Neuronal stem cell (in vitro differentiated cells): ENCODE data around the gene GPR160.

Source experiments
- DNase-seq: peaks from one replicate; pipeline ENCODE4 v3.0.0-alpha.2; 2013; ENCODE audit warnings: low spot score
- H2AFZ ChIP-seq: one replicate; pipeline ENCODE4 v1.6.1; 2013; ENCODE audit warnings: mild to moderate bottlenecking, low read length, inconsistent platforms
- H2AK5ac ChIP-seq: 2 replicates; pipeline ENCODE4 v1.6.1; 2013; ENCODE audit warnings: low read depth, mild to moderate bottlenecking, inconsistent platforms, low read length, moderate library complexity, mixed read lengths
- H2BK120ac ChIP-seq: 2 replicates; pipeline ENCODE4 v1.6.1; 2013; ENCODE audit warnings: low read depth, mild to moderate bottlenecking, inconsistent platforms, low read length, moderate library complexity, mixed read lengths
- H2BK12ac ChIP-seq: one replicate; pipeline ENCODE4 v1.6.1; 2013; ENCODE audit warnings: low read length, inconsistent platforms
- H2BK15ac ChIP-seq: 2 replicates; pipeline ENCODE4 v1.6.1; 2013; ENCODE audit warnings: mild to moderate bottlenecking, low read length, inconsistent platforms, mixed read lengths
- H2BK5ac ChIP-seq: one replicate; pipeline ENCODE4 v1.6.1; 2013; ENCODE audit warnings: inconsistent platforms, mild to moderate bottlenecking, low read length, moderate library complexity
- H3K14ac ChIP-seq: one replicate; pipeline ENCODE4 v1.6.1; 2013; ENCODE audit warnings: low read length, inconsistent platforms
- H3K18ac ChIP-seq: 2 replicates; pipeline ENCODE4 v1.6.1; 2013; ENCODE audit warnings: low read length, inconsistent platforms
- H3K23ac ChIP-seq: 2 replicates; pipeline ENCODE4 v1.6.1; 2013; ENCODE audit warnings: low read depth, mild to moderate bottlenecking, mixed read lengths, low read length, inconsistent platforms; ENCODE audit not compliant: poor library complexity
- H3K27ac ChIP-seq: replicated peaks from 3 replicates; pipeline ENCODE4 v1.5.1; 2013; ENCODE audit warnings: low read length, inconsistent platforms
- H3K27me3 ChIP-seq, 3 experiments: 2 replicates each; pipeline ENCODE4 v1.6.1; 2013; ENCODE audit warnings: low read length in 3 of 3, mild to moderate bottlenecking in 2 of 3, inconsistent platforms in 1 of 3, low read depth in 1 of 3, mixed read lengths in 1 of 3, moderate library complexity in 1 of 3; ENCODE audit not compliant: control insufficient read depth in 3 of 3, insufficient read depth in 3 of 3
- H3K36me3 ChIP-seq, 2 donors: replicated peaks in 1 of 2; 2 replicates each; pipeline ENCODE4 v1.6.1; 2013; ENCODE audit warnings: low read length in 2 of 2; ENCODE audit not compliant: control insufficient read depth in 2 of 2, insufficient read depth in 2 of 2
- H3K4ac ChIP-seq: 2 replicates; pipeline ENCODE4 v1.6.1; 2013; ENCODE audit warnings: inconsistent platforms, mild to moderate bottlenecking, low read length, moderate library complexity
- H3K4me1 ChIP-seq, 2 donors: 1 replicate in 1 of 2; 2 replicates in 1 of 2; pipeline ENCODE4 v1.6.1; 2013; ENCODE audit warnings: low read length in 2 of 2, low read depth in 1 of 2; ENCODE audit not compliant: control insufficient read depth in 2 of 2, insufficient read depth in 1 of 2
- H3K4me2 ChIP-seq: one replicate; pipeline ENCODE4 v1.6.1; 2013; ENCODE audit warnings: mild to moderate bottlenecking, low read length, inconsistent platforms; ENCODE audit not compliant: insufficient read depth, poor library complexity, severe bottlenecking
- H3K4me3 ChIP-seq, 2 donors: 2 replicates each; pipeline ENCODE4 v1.5.1; 2013; ENCODE audit warnings: low read length in 2 of 2, mild to moderate bottlenecking in 2 of 2, inconsistent platforms in 1 of 2, moderate library complexity in 1 of 2
- H3K79me1 ChIP-seq: one replicate; pipeline ENCODE4 v1.6.1; 2013; ENCODE audit warnings: low read depth, mild to moderate bottlenecking, inconsistent platforms, low read length, moderate library complexity
- H3K9ac ChIP-seq: one replicate; pipeline ENCODE4 v1.6.1; 2013; ENCODE audit warnings: mild to moderate bottlenecking, low read depth, low read length, inconsistent platforms; ENCODE audit not compliant: poor library complexity
- H3K9me3 ChIP-seq, 2 donors: replicated peaks in 1 of 2; 2 replicates each; pipeline versions ENCODE3 to v1.6.1; 2013; ENCODE audit warnings: low read length in 2 of 2, mild to moderate bottlenecking in 2 of 2, inconsistent platforms in 1 of 2, low read depth in 1 of 2, mixed read lengths in 1 of 2, moderate library complexity in 1 of 2; ENCODE audit not compliant: control insufficient read depth in 2 of 2, insufficient read depth in 1 of 2
- H4K8ac ChIP-seq: one replicate; pipeline ENCODE4 v1.6.1; 2013; ENCODE audit warnings: low read depth, mild to moderate bottlenecking, inconsistent platforms, low read length, moderate library complexity
- H4K91ac ChIP-seq: one replicate; pipeline ENCODE4 v1.6.1; 2013; ENCODE audit warnings: low read length, low read depth, mild to moderate bottlenecking, inconsistent platforms; ENCODE audit not compliant: poor library complexity
- WGBS, 2 donors: extraction: QIAGEN DNeasy Blood & Tissue Kit; methylation state at CpG; one replicate each; pipeline ENCODE4 v1.1.7; 2013; ENCODE audit warnings: missing lambda C conversion rate in 2 of 2, mixed read lengths in 1 of 2; ENCODE audit not compliant: insufficient read length in 2 of 2, insufficient replicate concordance in 1 of 2; ENCODE audit errors: extremely low coverage in 2 of 2; 5-methylcytosine and 5-hydroxymethylcytosine counted together

The GPR160 gene

GRCh38 chr3:170000051-170000450 lies 37.7 kb upstream of the GPR160 start:
- Histone ChIP-seq H3K9me3 (no peaks in the 10 kb centered on the region), H3K36me3 (peaks cover 1 to 17% of the 10 kb centered on the region in 2 donors), H3K18ac (no peak overlapping the region), H3K4me3 (no peak overlapping the region), H2BK12ac (no peak overlapping the region), H3K27ac (no peak overlapping the region), H2AK5ac (no peak overlapping the region), H2BK15ac (no peak overlapping the region), H4K91ac (no peak overlapping the region), H3K4me2 (no peak overlapping the region), H3K23ac (no peak overlapping the region), H4K8ac (no peak overlapping the region), H3K27me3 (no peaks in the 10 kb centered on the region), H3K14ac (no peak overlapping the region), H3K9ac (no peak overlapping the region), H3K4ac (no peak overlapping the region), H2AFZ (no peak overlapping the region), H2BK120ac (no peak overlapping the region), H3K4me1 (no peaks in the 10 kb centered on the region), H2BK5ac (no peak overlapping the region), H3K79me1 (no peaks in the 10 kb centered on the region)
- WGBS, 2 donors, result no CpG with 5 or more reads among the region's 2 CpGs
- DNase-seq, result no peak

GRCh38 chr3:170002231-170002630 lies 35.6 kb upstream of the GPR160 start:
- Histone ChIP-seq H3K14ac (no peak overlapping the region), H4K8ac (no peak overlapping the region), H3K9ac (no peak overlapping the region), H3K27me3 (no peaks in the 10 kb centered on the region), H4K91ac (no peak overlapping the region), H2BK5ac (no peak overlapping the region), H3K79me1 (no peaks in the 10 kb centered on the region), H2BK120ac (no peak overlapping the region), H3K36me3 (no peaks in the 10 kb centered on the region), H3K4me3 (no peak overlapping the region), H2AK5ac (no peak overlapping the region), H3K27ac (no peak overlapping the region), H3K4me2 (no peak overlapping the region), H3K9me3 (no peaks in the 10 kb centered on the region), H2BK15ac (no peak overlapping the region), H3K4me1 (no peaks in the 10 kb centered on the region), H3K18ac (no peak overlapping the region), H2BK12ac (no peak overlapping the region), H3K23ac (no peak overlapping the region), H3K4ac (no peak overlapping the region), H2AFZ (no peak overlapping the region)
- no peak for DNase-seq
- no CpG with 5 or more reads among the region's 10 CpGs for whole genome bisulfite sequencing, 2 donors

GRCh38 chr3:170002879-170003278 lies 34.9 kb upstream of the GPR160 start:
- Histone ChIP-seq H2BK12ac (no peak overlapping the region), H3K79me1 (no peaks in the 10 kb centered on the region), H4K91ac (no peak overlapping the region), H2BK15ac (no peak overlapping the region), H3K27ac (no peak overlapping the region), H2BK120ac (no peak overlapping the region), H3K9me3 (no peaks in the 10 kb centered on the region), H3K4me3 (no peak overlapping the region), H3K9ac (no peak overlapping the region), H2BK5ac (no peak overlapping the region), H3K4ac (no peak overlapping the region), H3K4me2 (no peak overlapping the region), H3K23ac (no peak overlapping the region), H3K36me3 (no peaks in the 10 kb centered on the region), H3K27me3 (no peaks in the 10 kb centered on the region), H3K18ac (no peak overlapping the region), H2AFZ (peak overlapping the region; percentile 33), H3K4me1 (no peaks in the 10 kb centered on the region), H3K14ac (no peak overlapping the region), H2AK5ac (no peak overlapping the region), H4K8ac (no peak overlapping the region)
- no peak for DNase-seq
- WGBS, 2 donors, result no CpG with 5 or more reads among the region's 1 CpG

GRCh38 chr3:170003881-170004356 lies 33.9 kb upstream of the GPR160 start:
- H2AK5ac ChIP-seq, result no peak overlapping the region
- no peaks in the 10 kb centered on the region for H3K9me3 ChIP-seq
- no peak overlapping the region for H3K4ac ChIP-seq
- no peaks in the 10 kb centered on the region for H3K79me1 ChIP-seq
- H3K4me2 ChIP-seq, result no peak overlapping the region
- H3K27me3 ChIP-seq, result no peaks in the 10 kb centered on the region
- no peak overlapping the region for H3K14ac ChIP-seq
- no peak overlapping the region for H3K18ac ChIP-seq
- no peak overlapping the region for H3K4me3 ChIP-seq
- no peak overlapping the region for H3K23ac ChIP-seq
- H3K27ac ChIP-seq, result no peak overlapping the region
- no peak overlapping the region for H3K9ac ChIP-seq
- H2BK120ac ChIP-seq, result no peak overlapping the region
- DNase-seq, result no peak
- H2BK12ac ChIP-seq, result no peak overlapping the region
- H3K4me1 ChIP-seq, result no peaks in the 10 kb centered on the region
- H2BK15ac ChIP-seq, result no peak overlapping the region
- no peak overlapping the region for H4K91ac ChIP-seq
- no peaks in the 10 kb centered on the region for H3K36me3 ChIP-seq
- H2BK5ac ChIP-seq, result no peak overlapping the region
- no CpG with 5 or more reads among the region's 2 CpGs for WGBS, 2 donors
- H4K8ac ChIP-seq, result no peak overlapping the region
- H2AFZ ChIP-seq, result no peak overlapping the region
